Right lobe of liver (tissue), 6 donors: ENCODE measurements around the gene OPRL1. TPM values are rescaled to one million over a fixed set of nuclear protein-coding genes. Genes with fewer than 3 reads are reported as not detected.

ENCODE experiments used
- ATAC-seq, 4 donors: fragments of 200-7000 bp; cut with Tn5 transposase; one replicate each; pipeline ENCODE4 v1.9.1; 2020; ENCODE audit warnings: mild to moderate bottlenecking in 4 of 4, moderate library complexity in 4 of 4
- DNase-seq, 3 donors: peaks; one replicate each; pipeline ENCODE4 v3.0.0-alpha.2; 2020
- H3K27ac ChIP-seq, 3 donors: fragments of 200-600 bp; one replicate each; pipeline ENCODE4 v1.8.0; 2022
- H3K27me3 ChIP-seq, 2 donors: fragments of 200-600 bp; one replicate each; pipeline ENCODE4 v1.8.0; 2022
- H3K36me3 ChIP-seq, 4 donors: fragments of 200-600 bp; sonication (generic) in 1 of 4; one replicate each; pipeline versions ENCODE4 v1.5.1 to v1.8.0; 2017 to 2022; ENCODE audit warnings: control low read depth in 1 of 4
- H3K4me1 ChIP-seq, 4 donors: fragments of 200-600 bp; sonication (generic) in 1 of 4; one replicate each; pipeline versions ENCODE4 v1.5.1 to v1.8.0; 2017 to 2022; ENCODE audit warnings: control low read depth in 1 of 4
- H3K4me3 ChIP-seq, 3 donors: fragments of 200-600 bp; one replicate each; pipeline ENCODE4 v1.8.0; 2022
- H3K9me3 ChIP-seq, 4 donors: fragments of 200-600 bp; sonication (generic) in 1 of 4; one replicate each; pipeline versions ENCODE4 v1.5.1 to v1.8.0; 2017 to 2022; ENCODE audit warnings: control low read depth in 1 of 4
- POLR2A ChIP-seq: fragments of 450-650 bp; IDR thresholded peaks from one replicate; pipeline ENCODE4 v1.6.1; 2017; ENCODE audit warnings: antibody characterized with exemption, mild to moderate bottlenecking
- WGBS: methylation state at CpG from one replicate; pipeline ENCODE4 v1.1.6; 2018; ENCODE audit warnings: low coverage, low lambda C conversion rate; ENCODE audit not compliant: insufficient coverage; ENCODE audit errors: missing lambda C conversion rate; 5-methylcytosine and 5-hydroxymethylcytosine counted together
- intact Hi-C, 2 donors: fragments of 100-400 bp; cut with DNase I; formaldehyde crosslinking; loops; one replicate each; pipeline versions ENCODE4 v1.11.2 to v1.14.1; 2022
- total RNA-seq, 6 experiments: library from RNA; depleted of rRNA in 2 of 6; stranded (reverse); fragments of >200 nt in 2 of 6; fragmentation: NEBNext Ultra II Directional in 3 of 6; extraction: Animal tissue kit (Norgen Biotek cat#: 25700) in 3 of 6; gene quantifications; one replicate each; pipeline versions ENCODE4 v1.1.0 to v1.2.4, GENCODE V29; 2016 to 2023
- TF ChIP-seq, protein P1 (sequence below), 4 donors: fragments of 200-600 bp in 3 of 4; fragments of 450-650 bp in 1 of 4; IDR thresholded peaks; one replicate each; pipeline versions ENCODE4 v1.5.1 to v1.8.0; 2016 to 2022; ENCODE audit warnings: antibody characterized with exemption in 4 of 4, mild to moderate bottlenecking in 2 of 4
- donor health status: DM: no; HTN: yes; CAD: no.
- donor health status: DM: no; HTN: no; CAD: no.
- donor health status: DM: no; HTN: no; CAD: no.
- donor health status: DM: no; HTN: yes; CAD: no.
- donor health status: DM: no; HTN: yes; CAD: no.

OPRL1 gene
- total RNA-seq, 6 experiments from 2014 or later, result 0.13 to 0.32 (median 0.25) TPM; not detected in 1

DNA sequence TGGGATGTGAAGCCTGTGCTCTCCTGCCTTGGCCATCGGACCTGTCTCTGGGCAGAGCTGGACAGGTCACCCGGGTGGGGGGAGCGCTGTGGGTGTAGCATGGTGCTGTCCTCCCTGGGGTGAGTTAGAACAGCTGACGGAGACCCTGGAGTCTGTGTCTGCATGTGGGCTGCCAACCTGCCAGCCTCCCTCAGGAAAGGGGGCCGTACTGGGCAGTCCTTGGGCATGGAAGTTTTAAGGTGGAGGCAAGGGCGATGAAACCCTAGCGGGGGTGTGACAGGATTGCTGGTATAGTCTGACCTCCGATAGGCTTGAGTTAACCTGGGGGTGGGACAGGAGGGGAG is 32.9 kb upstream of the OPRL1 start:
- Histone ChIP-seq H3K9me3 (no peaks in the 10 kb centered on the region), H3K27me3 (peaks cover 0 to 3% of the 10 kb centered on the region in 2 donors), H3K4me3 (peak overlapping the region in 2 of 3 donors; percentile 27 to 41), H3K27ac (no peak overlapping the region), H3K36me3 (no peaks in the 10 kb centered on the region), H3K4me1 (no peaks in the 10 kb centered on the region)
- 54% methylated on average over 5 of the region's 8 CpGs for WGBS
- intact Hi-C loops, result no loop called here
- no peak for DNase-seq
- TF ChIP-seq POLR2A, result no peak
- TF ChIP-seq, protein P1, sequence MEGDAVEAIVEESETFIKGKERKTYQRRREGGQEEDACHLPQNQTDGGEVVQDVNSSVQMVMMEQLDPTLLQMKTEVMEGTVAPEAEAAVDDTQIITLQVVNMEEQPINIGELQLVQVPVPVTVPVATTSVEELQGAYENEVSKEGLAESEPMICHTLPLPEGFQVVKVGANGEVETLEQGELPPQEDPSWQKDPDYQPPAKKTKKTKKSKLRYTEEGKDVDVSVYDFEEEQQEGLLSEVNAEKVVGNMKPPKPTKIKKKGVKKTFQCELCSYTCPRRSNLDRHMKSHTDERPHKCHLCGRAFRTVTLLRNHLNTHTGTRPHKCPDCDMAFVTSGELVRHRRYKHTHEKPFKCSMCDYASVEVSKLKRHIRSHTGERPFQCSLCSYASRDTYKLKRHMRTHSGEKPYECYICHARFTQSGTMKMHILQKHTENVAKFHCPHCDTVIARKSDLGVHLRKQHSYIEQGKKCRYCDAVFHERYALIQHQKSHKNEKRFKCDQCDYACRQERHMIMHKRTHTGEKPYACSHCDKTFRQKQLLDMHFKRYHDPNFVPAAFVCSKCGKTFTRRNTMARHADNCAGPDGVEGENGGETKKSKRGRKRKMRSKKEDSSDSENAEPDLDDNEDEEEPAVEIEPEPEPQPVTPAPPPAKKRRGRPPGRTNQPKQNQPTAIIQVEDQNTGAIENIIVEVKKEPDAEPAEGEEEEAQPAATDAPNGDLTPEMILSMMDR (IDR thresholded peaks at IDR 0.05), result no peak
- ATAC-seq, result no peak

DNA sequence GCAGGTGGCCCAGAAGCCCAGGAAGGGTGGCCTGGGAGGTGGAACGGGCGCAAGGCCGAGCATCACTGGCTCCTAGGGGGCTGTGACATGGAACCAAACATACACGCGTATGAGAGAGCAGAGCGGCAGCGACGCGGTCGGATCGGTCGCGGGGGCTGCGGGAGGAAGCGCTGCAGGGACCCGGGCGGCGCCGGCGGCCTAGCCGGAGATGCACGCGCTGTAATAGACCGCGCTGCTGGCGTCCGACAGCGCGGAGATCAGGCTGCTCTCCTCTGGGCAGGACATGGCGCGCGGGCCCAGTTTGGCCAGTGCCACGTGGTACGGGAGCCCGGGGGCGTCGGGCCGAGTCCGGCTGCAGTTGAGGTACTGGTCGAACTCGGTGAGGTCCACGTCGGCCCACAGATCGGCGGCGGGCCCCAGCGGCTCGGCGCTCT is 31.9 kb upstream of the OPRL1 start:
- WGBS, result 40% methylated on average over 1 of the region's 49 CpGs
- Histone ChIP-seq H3K9me3 (no peaks in the 10 kb centered on the region), H3K4me3 (peak overlapping the region; percentile 17 to 41 (median 27)), H3K27ac (no peak overlapping the region), H3K27me3 (no peaks in the 10 kb centered on the region), H3K36me3 (no peaks in the 10 kb centered on the region), H3K4me1 (no peaks in the 10 kb centered on the region)
- intact Hi-C loops, result no loop called here
- TF ChIP-seq, protein P1 (IDR thresholded peaks at IDR 0.05), result no peak
- no peak for TF ChIP-seq POLR2A
- ATAC-seq (no peak), DNase-seq (no peak)

DNA sequence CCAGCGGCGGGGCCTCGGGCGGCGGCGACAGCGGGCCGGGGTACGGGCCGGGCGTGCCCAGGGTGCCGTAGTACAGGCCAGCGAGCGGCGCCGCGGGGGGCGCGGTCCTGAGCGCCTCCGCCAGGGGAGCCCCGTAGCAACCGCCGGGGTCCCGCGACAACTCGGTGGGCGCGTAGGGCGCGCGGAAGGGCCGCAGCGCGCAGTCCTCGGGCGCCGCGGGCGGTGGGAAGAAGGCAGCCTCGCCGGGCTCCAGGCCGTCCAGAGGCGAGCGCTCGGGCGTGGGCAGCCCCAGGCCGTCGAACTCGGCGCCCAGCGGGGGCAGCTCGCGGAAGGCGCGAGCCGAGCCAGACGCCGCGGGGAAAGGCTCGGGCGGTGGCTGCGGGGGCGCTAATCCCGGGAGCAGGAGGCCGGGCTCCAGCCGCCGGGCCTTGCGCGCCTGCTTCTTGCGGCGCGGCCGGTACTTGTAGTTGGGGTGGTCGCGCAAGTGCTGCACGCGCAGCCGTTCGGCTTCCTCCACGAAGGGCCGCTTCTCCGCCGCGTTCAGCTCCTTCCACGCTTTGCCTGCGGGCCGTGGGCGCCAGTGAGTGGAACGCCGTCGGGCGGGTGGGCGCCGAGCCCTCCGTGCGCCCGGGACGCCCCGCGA is 31.4 kb upstream of the OPRL1 start:
- TF ChIP-seq POLR2A, result no peak
- TF ChIP-seq, protein P1 (IDR thresholded peaks at IDR 0.05), result no peak
- Histone ChIP-seq H3K4me3 (peak overlapping the region; percentile 17 to 41 (median 27)), H3K4me1 (no peaks in the 10 kb centered on the region), H3K27ac (no peak overlapping the region), H3K27me3 (no peaks in the 10 kb centered on the region), H3K9me3 (no peaks in the 10 kb centered on the region), H3K36me3 (no peaks in the 10 kb centered on the region)
- ATAC-seq, result no peak
- no peak for DNase-seq
- no CpG with 5 or more reads among the region's 101 CpGs for WGBS
- intact Hi-C loops, result no loop called here

GRCh38 chr20:64049060-64049877 is 30.6 kb upstream of the OPRL1 start, which contains the start of gene SOX18:
SOX18 (minus strand) TSS chr20:64049639; CDS start chr20:64049516, 123 bp downstream.
- H3K36me3 ChIP-seq, result no peaks in the 10 kb centered on the region
- H3K27me3 ChIP-seq, result no peaks in the 10 kb centered on the region
- H3K4me1 ChIP-seq, result no peaks in the 10 kb centered on the region
- peak within 1 kb of the TSS; percentile 17 to 41 (median 27) for H3K4me3 ChIP-seq
- intact Hi-C loops, result no loop called here
- 10% methylated on average over 2 of the region's 111 CpGs for WGBS
- DNase-seq (peak in 1 of 3 donors; percentile 67), ATAC-seq (peak; percentile 11 to 42 (median 19))
- peak within 1 kb of the TSS in 1 of 3 donors; percentile 67 for H3K27ac ChIP-seq
- no peak for TF ChIP-seq POLR2A
- TF ChIP-seq, protein P1 (IDR thresholded peaks at IDR 0.05), result no peak
- no peaks in the 10 kb centered on the region for H3K9me3 ChIP-seq
